D341Med (cell line): ENCODE data around the gene ZNF774.
"Not testable (repeated sequence)": the region's sequence is repeated elsewhere in the genome, so short reads cannot be mapped to it uniquely, and the experiment has no call there.

Source experiments
- DNase-seq: peaks from one replicate; pipeline ENCODE4 v3.0.0; 2012; ENCODE audit warnings: low spot score

Gene ZNF774

GRCh38 chr15:90389513-90389912 lies 37.4 kb downstream of the ZNF774 start:
- no peak for DNase-seq

- no peak for DNase-seq
Observed at GRCh38 chr15:90393040-90393439, 41.0 kb downstream of the ZNF774 start.

GRCh38 chr15:90394074-90394473 lies 42.0 kb downstream of the ZNF774 start:
- DNase-seq, result no peak

- DNase-seq, result no peak
Observed at GRCh38 chr15:90394748-90395442, 42.8 kb downstream of the ZNF774 start.

- DNase-seq, result no peak
Observed at GRCh38 chr15:90396321-90396720, 44.2 kb downstream of the ZNF774 start.

- no peak for DNase-seq
Observed at GRCh38 chr15:90400005-90400758, 48.1 kb downstream of the ZNF774 start.

GRCh38 chr15:90400759-90401314 lies 48.8 kb downstream of the ZNF774 start:
- DNase-seq, result peak; percentile 43

- DNase-seq, result no peak
Observed at GRCh38 chr15:90401495-90401894, 49.4 kb downstream of the ZNF774 start.

GRCh38 chr15:90402223-90402622 lies 50.1 kb downstream of the ZNF774 start:
- DNase-seq, result peak; percentile 57

- no peak for DNase-seq
Observed at GRCh38 chr15:90402767-90403166, 50.7 kb downstream of the ZNF774 start.

GRCh38 chr15:90405055-90405607 lies 53.0 kb downstream of the ZNF774 start:
- no peak for DNase-seq

- DNase-seq, result no peak
Observed at GRCh38 chr15:90407336-90407735, 55.3 kb downstream of the ZNF774 start.

- DNase-seq, result no peak
Observed at GRCh38 chr15:90407871-90408317, 55.8 kb downstream of the ZNF774 start.

GRCh38 chr15:90408657-90409056 lies 56.6 kb downstream of the ZNF774 start:
- DNase-seq, result no peak

GRCh38 chr15:90409587-90409986 lies 57.5 kb downstream of the ZNF774 start:
- not testable (repeated sequence) for DNase-seq

GRCh38 chr15:90410316-90410715 lies 58.2 kb downstream of the ZNF774 start:
- DNase-seq, result not testable (repeated sequence)

- DNase-seq, result no peak
Observed at GRCh38 chr15:90411176-90411575, 59.1 kb downstream of the ZNF774 start.
